Hematopoietic multipotent progenitor cell treated with erythropoietin and hydrocortisone succinate and interleukin-3 and kit ligand, for 4 days (in vitro differentiated cells): Measurements from ENCODE around the gene IQCH.
A peak's percentile ranks its signal among the peaks of the same experiment; 100 is the strongest.

Experiments used
- DNase-seq: peaks from one replicate; pipeline ENCODE4 v3.0.0-alpha.2; 2015

IQCH gene

DNA sequence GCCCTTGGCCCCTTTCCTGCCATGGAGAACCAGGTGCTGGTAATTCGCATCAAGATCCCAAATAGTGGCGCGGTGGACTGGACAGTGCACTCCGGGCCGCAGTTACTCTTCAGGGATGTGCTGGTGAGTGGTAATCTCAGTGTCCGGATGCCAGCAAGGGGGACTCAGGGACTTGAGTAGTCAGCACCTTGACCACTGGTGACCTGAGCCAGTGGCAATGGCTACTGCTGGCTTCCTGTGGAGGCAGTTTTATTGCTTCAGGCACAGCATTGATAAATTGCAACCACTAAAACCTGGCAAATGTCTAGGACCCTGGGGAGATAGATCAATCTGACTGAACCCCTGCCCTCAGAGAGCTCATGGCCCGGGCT, 288.7 kb downstream of the IQCH start:
- peak; percentile 13 for DNase-seq

DNA sequence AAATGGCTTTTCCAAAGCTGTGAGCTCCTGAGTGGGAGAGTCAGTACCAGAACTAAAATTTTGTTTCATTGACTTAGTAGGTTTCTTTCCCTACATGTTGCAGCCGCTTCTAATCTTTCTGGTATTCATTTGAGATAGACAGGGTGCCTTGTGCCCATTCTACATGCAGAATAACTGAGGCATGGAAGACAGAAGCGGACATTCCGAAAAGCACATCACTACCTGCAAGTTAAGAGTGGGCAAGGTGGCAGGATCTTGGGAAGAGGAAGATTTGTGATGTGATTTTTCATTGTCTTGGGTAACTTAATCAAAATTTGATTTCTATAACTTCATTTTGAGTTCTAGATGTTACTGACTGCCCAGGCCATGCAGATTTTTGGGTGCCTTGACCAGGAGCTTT, 289.9 kb downstream of the IQCH start:
- no peak for DNase-seq

DNA sequence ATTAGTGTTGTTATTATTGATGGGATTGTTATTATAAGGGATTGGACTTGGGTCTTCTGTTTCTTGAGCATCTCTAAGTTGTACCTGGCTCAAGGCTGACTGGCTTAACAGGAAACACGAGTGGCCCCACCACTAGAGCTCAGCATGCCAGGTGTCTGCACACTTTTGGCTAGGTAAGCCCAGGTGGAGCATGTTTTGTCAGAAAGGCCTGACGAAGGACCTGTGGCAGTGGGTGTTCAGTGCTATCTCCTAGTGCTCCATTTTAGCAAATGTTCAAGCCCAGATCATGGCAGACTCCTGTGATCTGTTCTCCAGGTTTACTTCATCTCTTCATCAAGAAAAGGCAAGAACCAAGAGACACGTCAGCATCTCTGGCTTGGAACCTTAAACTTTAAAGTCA, 291.3 kb downstream of the IQCH start:
- DNase-seq, result no peak

DNA sequence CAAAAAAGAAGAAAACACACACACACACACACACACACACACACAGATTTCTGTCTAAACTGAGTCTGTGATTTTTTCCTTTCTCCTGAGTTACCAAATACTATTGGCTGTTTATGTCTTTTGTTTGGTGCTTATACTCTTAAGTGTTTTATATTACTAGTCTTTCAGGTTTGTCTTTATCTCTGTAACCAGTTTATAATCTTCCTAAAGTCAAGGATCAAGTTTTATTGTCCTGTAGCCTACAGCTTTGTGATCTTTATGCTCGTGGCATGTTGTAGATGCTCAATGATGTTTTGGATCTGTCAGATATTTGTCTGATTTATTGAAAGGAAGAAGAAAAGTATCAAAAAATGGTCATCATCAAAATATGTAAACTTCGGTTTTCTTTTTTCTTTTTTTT, 292.5 kb downstream of the IQCH start:
- DNase-seq, result no peak

DNA sequence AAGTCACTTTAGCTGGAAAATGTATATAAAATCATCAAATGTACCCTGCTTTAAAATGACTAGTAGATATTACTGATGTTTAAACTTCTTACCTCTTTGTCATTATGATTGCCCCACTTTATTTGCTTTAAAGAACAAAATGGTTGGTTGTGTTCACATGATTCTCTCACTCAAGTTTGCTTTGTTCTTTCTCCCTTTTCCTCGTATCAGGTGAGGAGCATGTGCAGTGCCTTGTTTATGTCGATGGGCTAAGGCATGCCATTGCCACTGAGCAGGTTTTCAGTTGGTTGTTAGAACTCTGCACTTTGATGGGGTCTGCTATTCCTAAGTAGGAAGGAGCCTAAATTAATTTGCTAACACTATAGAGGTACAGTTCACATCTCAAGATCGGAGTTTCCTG, 293.2 kb downstream of the IQCH start:
- no peak for DNase-seq

DNA sequence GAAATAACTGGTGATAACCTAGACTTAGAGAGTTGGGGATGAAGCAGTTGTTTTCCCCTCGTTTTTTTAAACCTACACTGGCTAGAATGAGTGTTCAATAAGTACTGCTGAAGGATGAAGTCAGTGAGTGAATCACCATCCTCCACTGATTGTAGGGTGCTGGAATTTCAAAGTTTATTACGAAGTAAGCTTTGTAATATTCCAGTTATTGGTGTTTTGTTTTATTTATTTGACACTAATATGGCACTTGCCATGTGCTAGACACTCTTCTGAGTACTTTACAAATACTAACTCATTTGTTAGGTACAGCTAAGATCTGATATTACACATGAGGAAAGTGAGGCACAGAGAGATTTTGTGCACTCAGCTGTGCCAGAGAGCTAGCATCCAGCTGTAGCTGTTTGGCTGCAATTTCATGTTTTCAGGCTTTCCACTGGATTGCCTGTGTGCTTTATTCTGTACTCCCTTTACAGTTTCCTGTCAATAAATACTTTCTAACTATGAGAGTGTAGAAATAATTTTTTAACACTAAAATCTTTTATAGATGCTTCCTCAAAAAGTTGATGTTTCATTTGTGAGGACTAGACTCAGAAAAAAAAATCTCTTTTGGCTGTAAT, 293.8 kb downstream of the IQCH start:
- DNase-seq, result no peak

DNA sequence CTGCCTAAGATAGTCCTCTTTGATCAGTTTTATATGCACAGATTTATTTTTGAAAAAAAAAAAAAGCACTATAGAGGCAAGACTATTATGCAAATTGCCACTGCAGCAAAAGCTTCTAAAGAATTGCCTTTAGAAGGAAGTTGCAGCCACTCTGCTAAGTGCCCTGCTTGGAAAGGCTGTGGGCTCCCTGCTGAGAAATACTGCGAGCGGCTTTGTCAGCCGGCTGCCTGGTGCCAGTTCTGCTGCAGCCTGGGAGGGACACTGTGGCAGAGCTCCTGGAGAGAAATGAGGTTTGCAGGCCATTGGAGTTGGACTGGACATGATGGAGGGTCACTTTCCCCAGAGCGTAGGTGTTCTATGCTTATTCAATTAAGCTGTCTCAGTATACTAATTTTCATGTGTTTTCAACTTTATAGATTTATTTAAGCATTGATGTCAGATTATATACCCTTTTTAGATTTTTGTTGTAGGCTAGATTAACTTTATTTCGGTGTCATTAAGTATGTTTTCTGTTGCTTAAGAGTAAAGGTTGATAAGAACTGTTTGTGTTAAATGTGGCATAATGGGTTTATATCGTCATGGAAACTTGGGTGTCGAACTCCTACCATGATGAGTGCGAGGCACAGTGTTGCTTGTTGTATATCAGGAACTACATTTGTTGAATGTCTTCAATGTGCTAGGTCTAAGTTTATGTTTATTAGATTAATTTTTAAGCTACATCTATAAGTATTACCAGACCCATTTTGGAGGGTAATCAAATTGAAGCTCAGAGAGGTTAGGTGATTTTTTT, 294.5 kb downstream of the IQCH start:
- DNase-seq, result peak; percentile 28

DNA sequence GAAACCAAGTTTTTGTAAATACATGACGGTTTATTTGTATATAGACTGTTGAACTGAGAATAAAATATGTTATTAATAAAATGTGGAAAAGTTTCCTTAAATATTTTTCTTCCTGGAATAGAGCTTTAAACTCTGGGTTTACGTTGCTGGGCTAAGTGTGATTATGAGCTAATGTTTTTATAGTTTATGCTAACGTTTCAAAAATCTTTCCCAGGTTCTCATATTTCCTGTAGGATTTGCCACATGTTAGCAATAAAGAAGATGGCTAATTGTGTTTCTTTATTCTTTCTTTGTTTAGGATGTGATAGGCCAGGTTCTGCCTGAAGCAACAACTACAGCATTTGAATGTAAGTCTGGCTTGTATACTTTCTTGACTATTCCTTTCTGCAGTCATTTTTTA, 295.1 kb downstream of the IQCH start:
- DNase-seq, result no peak

DNA sequence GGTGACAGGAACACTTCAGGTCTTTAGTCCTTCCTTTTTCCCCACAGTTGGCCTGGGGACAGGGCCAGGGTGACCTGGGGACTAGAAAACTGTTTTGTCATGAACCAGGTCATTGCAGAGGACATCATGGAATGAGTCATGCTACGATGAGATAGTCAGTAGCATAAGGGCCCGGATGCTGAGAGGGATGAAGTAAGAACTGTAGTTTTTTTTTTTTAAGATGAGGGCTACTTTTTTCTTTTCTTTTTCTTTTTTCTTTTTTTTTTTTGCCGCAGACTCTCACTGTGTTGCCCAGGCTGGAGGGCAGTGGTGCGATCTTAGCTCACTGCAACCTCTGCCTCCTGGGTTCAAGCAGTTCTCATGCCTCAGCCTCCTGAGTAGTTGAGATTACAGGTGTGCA, 295.9 kb downstream of the IQCH start:
- DNase-seq, result no peak

DNA sequence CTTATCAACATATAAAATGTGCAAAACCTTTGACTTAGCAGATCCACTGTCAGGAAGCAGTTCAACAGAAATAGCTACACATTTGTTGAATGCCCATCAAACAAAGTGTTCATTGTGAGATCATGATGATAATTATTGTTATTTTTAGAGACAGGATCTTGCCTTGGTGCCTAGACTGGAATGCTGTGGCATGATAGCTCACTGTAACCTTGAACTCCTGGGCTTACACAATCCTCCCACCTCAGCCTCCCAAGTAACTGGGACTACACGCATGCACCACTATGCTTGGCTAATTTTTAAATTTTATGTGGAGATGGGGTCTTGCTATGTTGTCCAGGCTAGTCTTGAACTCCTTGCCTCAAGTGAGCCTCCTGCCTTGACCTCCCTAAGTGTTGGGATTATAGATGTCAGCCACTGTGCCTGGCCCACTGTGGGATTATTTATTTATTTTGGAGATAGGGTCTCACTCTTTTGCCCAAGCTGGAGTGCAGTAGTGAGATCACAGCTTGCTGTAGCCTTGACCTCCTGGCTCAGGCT, 296.7 kb downstream of the IQCH start:
- DNase-seq, result no peak
